Mesenchymal stem cell (in vitro differentiated cells and primary cell): Measurements from ENCODE around the gene KISS1.

Experiments
- DNase-seq: peaks from one replicate; pipeline ENCODE4 v3.0.0-alpha.2; 2013
- H2AFZ ChIP-seq: one replicate; pipeline ENCODE4 v1.6.1; 2013; ENCODE audit warnings: low read depth, mild to moderate bottlenecking, control low read depth, inconsistent platforms, low read length, moderate library complexity
- H2AK5ac ChIP-seq: 2 replicates; pipeline ENCODE4 v1.6.1; 2013; ENCODE audit warnings: low read length, moderate library complexity, mild to moderate bottlenecking, inconsistent platforms; ENCODE audit not compliant: severe bottlenecking
- H2BK120ac ChIP-seq: one replicate; pipeline ENCODE4 v1.6.1; 2013; ENCODE audit warnings: low read depth, mild to moderate bottlenecking, inconsistent platforms, low read length, moderate library complexity
- H2BK12ac ChIP-seq, 2 experiments: one replicate each; pipeline ENCODE4 v1.6.1; 2013; ENCODE audit warnings: inconsistent platforms in 2 of 2, low read length in 2 of 2, mild to moderate bottlenecking in 2 of 2, moderate library complexity in 2 of 2, control low read depth in 1 of 2
- H2BK15ac ChIP-seq: one replicate; pipeline ENCODE4 v1.6.1; 2013; ENCODE audit warnings: mild to moderate bottlenecking, low read depth, inconsistent platforms; ENCODE audit not compliant: poor library complexity, severe bottlenecking
- H2BK5ac ChIP-seq: 2 replicates; pipeline ENCODE4 v1.6.1; 2013; ENCODE audit warnings: low read depth, mild to moderate bottlenecking, low read length, control low read depth, inconsistent platforms; ENCODE audit not compliant: poor library complexity, severe bottlenecking
- H3K14ac ChIP-seq, 2 experiments: one replicate each; pipeline ENCODE4 v1.6.1; 2013; ENCODE audit warnings: inconsistent platforms in 2 of 2, low read length in 2 of 2, control low read depth in 1 of 2, mild to moderate bottlenecking in 1 of 2, moderate library complexity in 1 of 2
- H3K18ac ChIP-seq, 2 experiments: one replicate each; pipeline ENCODE4 v1.6.1; 2013; ENCODE audit warnings: inconsistent platforms in 2 of 2, low read length in 2 of 2, control low read depth in 1 of 2, low read depth in 1 of 2, mild to moderate bottlenecking in 1 of 2
- H3K23ac ChIP-seq, 2 experiments: one replicate each; pipeline ENCODE4 v1.6.1; 2013; ENCODE audit warnings: inconsistent platforms in 2 of 2, low read length in 2 of 2, mild to moderate bottlenecking in 2 of 2, moderate library complexity in 2 of 2, control low read depth in 1 of 2
- H3K27ac ChIP-seq: 2 replicates; pipeline ENCODE4 v1.5.1; 2013; ENCODE audit warnings: mild to moderate bottlenecking, moderate library complexity, low read length, control low read depth, inconsistent platforms; ENCODE audit not compliant: poor library complexity, severe bottlenecking
- H3K27me3 ChIP-seq, 2 experiments: 2 replicates each; pipeline versions ENCODE4 v1.6.1 to v1.7.0; 2013; ENCODE audit warnings: low read length in 2 of 2, mild to moderate bottlenecking in 2 of 2, moderate library complexity in 2 of 2, control low read depth in 1 of 2, inconsistent platforms in 1 of 2; ENCODE audit not compliant: control insufficient read depth in 1 of 2, insufficient read depth in 1 of 2
- H3K36me3 ChIP-seq, 2 experiments: 2 replicates each; pipeline versions ENCODE4 v1.6.1 to v1.7.0; 2013; ENCODE audit warnings: low read length in 2 of 2, control low read depth in 1 of 2, inconsistent platforms in 1 of 2, low read depth in 1 of 2, mild to moderate bottlenecking in 1 of 2; ENCODE audit not compliant: insufficient read depth in 2 of 2, control insufficient read depth in 1 of 2
- H3K4ac ChIP-seq, 2 experiments: one replicate each; pipeline ENCODE4 v1.6.1; 2013; ENCODE audit warnings: inconsistent platforms in 2 of 2, low read length in 2 of 2, mild to moderate bottlenecking in 2 of 2, moderate library complexity in 2 of 2, control low read depth in 1 of 2, low read depth in 1 of 2
- H3K4me1 ChIP-seq: 2 replicates; pipeline ENCODE4 v1.6.1; 2013; ENCODE audit warnings: low read depth, low read length, control low read depth; ENCODE audit not compliant: control insufficient read depth, insufficient read depth
- H3K4me2 ChIP-seq: 2 replicates; pipeline ENCODE4 v1.6.1; 2013; ENCODE audit warnings: low read length, mild to moderate bottlenecking, inconsistent platforms; ENCODE audit not compliant: poor library complexity, severe bottlenecking
- H3K4me3 ChIP-seq, 2 experiments: 2 replicates each; pipeline versions ENCODE4 v1.5.1 to v1.7.0; 2013; ENCODE audit warnings: low read length in 2 of 2, mild to moderate bottlenecking in 2 of 2, control low read depth in 1 of 2, low read depth in 1 of 2; ENCODE audit not compliant: insufficient read depth in 1 of 2
- H3K79me1 ChIP-seq: replicated peaks from 2 replicates; pipeline ENCODE4 v1.6.1; 2013; ENCODE audit warnings: mild to moderate bottlenecking, control low read depth, low read length, inconsistent platforms; ENCODE audit not compliant: poor library complexity, severe bottlenecking
- H3K9ac ChIP-seq: 2 replicates; pipeline ENCODE4 v1.7.0; 2013; ENCODE audit warnings: mild to moderate bottlenecking, low read length, moderate library complexity
- H3K9me3 ChIP-seq: 2 replicates; pipeline ENCODE4 v1.7.0; 2013; ENCODE audit warnings: mild to moderate bottlenecking, low read length; ENCODE audit not compliant: control insufficient read depth
- H4K8ac ChIP-seq: one replicate; pipeline ENCODE4 v1.6.1; 2013; ENCODE audit warnings: inconsistent platforms, mild to moderate bottlenecking, low read length, moderate library complexity
- H4K91ac ChIP-seq: one replicate; pipeline ENCODE4 v1.6.1; 2013; ENCODE audit warnings: mild to moderate bottlenecking, low read length, inconsistent platforms
- WGBS: methylation state at CpG from one replicate; pipeline ENCODE4 v1.1.7; 2013; ENCODE audit warnings: mixed read lengths; 5-methylcytosine and 5-hydroxymethylcytosine counted together

Gene KISS1

DNA sequence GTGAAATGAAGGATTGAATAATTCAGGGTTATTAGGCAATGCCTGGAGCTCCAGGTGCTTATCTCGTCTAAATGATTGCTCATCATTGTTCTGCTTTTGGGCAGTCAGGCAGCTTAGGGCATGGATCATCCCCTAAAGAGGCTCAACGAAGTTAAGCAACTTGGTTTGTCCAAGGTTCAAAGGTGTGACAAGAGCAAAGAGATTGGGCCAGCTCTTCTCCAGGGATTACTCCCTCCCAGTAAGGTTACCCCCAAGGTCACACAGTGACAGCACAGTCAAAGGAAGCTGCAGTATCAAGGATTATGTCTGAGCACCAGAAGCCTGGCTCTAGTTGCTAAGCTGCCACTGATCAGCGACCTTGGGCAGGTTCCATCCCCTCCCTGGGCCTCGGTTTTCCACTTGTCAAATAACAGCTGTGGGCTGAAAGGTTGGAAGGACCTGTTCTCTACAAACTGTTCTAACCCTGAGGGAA is 51.2 kb downstream of the KISS1 start:
- 81% methylated on average over 4 of the region's 4 CpGs for WGBS
- H3K14ac ChIP-seq: no peak overlapping the region

GRCh38 chr1:204143276-204144041 is 52.8 kb downstream of the KISS1 start:
- H3K18ac ChIP-seq: no peak overlapping the region
- H2AFZ ChIP-seq: no peak overlapping the region
- no peak overlapping the region for H2BK12ac ChIP-seq
- 81% methylated on average over 13 of the region's 14 CpGs for WGBS
- no peak overlapping the region for H2BK15ac ChIP-seq
- no peaks in the 10 kb centered on the region for H3K4me1 ChIP-seq
- no peak overlapping the region for H4K8ac ChIP-seq
- no peak overlapping the region for H3K27ac ChIP-seq
- H4K91ac ChIP-seq: no peak overlapping the region
- no peak for DNase-seq
- H2BK120ac ChIP-seq: no peak overlapping the region
- no peak overlapping the region for H3K9ac ChIP-seq
- no peak overlapping the region for H3K4me2 ChIP-seq
- peaks cover 3 to 31% of the 10 kb centered on the region in 2 experiments for H3K27me3 ChIP-seq
- no peak overlapping the region for H3K23ac ChIP-seq
- H3K4me3 ChIP-seq: no peak overlapping the region
- no peaks in the 10 kb centered on the region for H3K9me3 ChIP-seq
- H3K36me3 ChIP-seq: peaks cover 0 to 7% of the 10 kb centered on the region in 2 experiments
- no peak overlapping the region for H3K4ac ChIP-seq
- H2AK5ac ChIP-seq: no peak overlapping the region
- H2BK5ac ChIP-seq: no peak overlapping the region
- no peaks in the 10 kb centered on the region for H3K79me1 ChIP-seq
- H3K14ac ChIP-seq: no peak overlapping the region

More for the DNA sequence above, 51.2 kb downstream of the KISS1 start:
- Histone ChIP-seq H2BK12ac (no peak overlapping the region), H3K27me3 (peaks cover 3 to 31% of the 10 kb centered on the region in 2 experiments), H3K4ac (no peak overlapping the region), H2BK15ac (no peak overlapping the region), H2AK5ac (no peak overlapping the region), H3K4me1 (no peaks in the 10 kb centered on the region), H2AFZ (no peak overlapping the region), H3K23ac (no peak overlapping the region), H3K4me3 (no peak overlapping the region), H3K4me2 (no peak overlapping the region), H3K9ac (no peak overlapping the region), H2BK5ac (no peak overlapping the region), H4K8ac (no peak overlapping the region), H3K18ac (no peak overlapping the region), H2BK120ac (no peak overlapping the region), H3K27ac (no peak overlapping the region), H3K9me3 (no peaks in the 10 kb centered on the region), H3K36me3 (peaks cover 0 to 4% of the 10 kb centered on the region in 2 experiments), H4K91ac (no peak overlapping the region), H3K79me1 (no peaks in the 10 kb centered on the region)
- DNase-seq: no peak

- H3K4me2 ChIP-seq: no peak overlapping the region
- DNase-seq: no peak
- H2BK120ac ChIP-seq: no peak overlapping the region
- H3K4me1 ChIP-seq: no peaks in the 10 kb centered on the region
- no peak overlapping the region for H3K14ac ChIP-seq
- no peaks in the 10 kb centered on the region for H3K9me3 ChIP-seq
- H3K4ac ChIP-seq: no peak overlapping the region
- no peak overlapping the region for H2AFZ ChIP-seq
- H4K91ac ChIP-seq: no peak overlapping the region
- 88% methylated on average over 5 of the region's 5 CpGs for WGBS
- H3K79me1 ChIP-seq: no peaks in the 10 kb centered on the region
- H3K4me3 ChIP-seq: no peak overlapping the region
- H2BK12ac ChIP-seq: no peak overlapping the region
- no peak overlapping the region for H2BK5ac ChIP-seq
- no peak overlapping the region for H4K8ac ChIP-seq
- H3K23ac ChIP-seq: no peak overlapping the region
- H3K27ac ChIP-seq: no peak overlapping the region
- H2BK15ac ChIP-seq: no peak overlapping the region
- H3K9ac ChIP-seq: no peak overlapping the region
- H3K36me3 ChIP-seq: peaks cover 0 to 11% of the 10 kb centered on the region in 2 experiments
- H2AK5ac ChIP-seq: no peak overlapping the region
- H3K27me3 ChIP-seq: peaks cover 3 to 32% of the 10 kb centered on the region in 2 experiments
- H3K18ac ChIP-seq: no peak overlapping the region
Observed at GRCh38 chr1:204142032-204142974, 54.0 kb downstream of the KISS1 start.

- H3K18ac ChIP-seq: no peak overlapping the region
- H2AK5ac ChIP-seq: no peak overlapping the region
- no peak overlapping the region for H2BK120ac ChIP-seq
- H2BK15ac ChIP-seq: no peak overlapping the region
- H3K4ac ChIP-seq: no peak overlapping the region
- no peak overlapping the region for H2BK12ac ChIP-seq
- H4K91ac ChIP-seq: no peak overlapping the region
- peaks cover 3 to 29% of the 10 kb centered on the region in 2 experiments for H3K27me3 ChIP-seq
- no peak overlapping the region for H3K4me2 ChIP-seq
- no peak overlapping the region for H3K27ac ChIP-seq
- H2AFZ ChIP-seq: no peak overlapping the region
- H3K14ac ChIP-seq: no peak overlapping the region
- DNase-seq: no peak
- H2BK5ac ChIP-seq: no peak overlapping the region
- H3K23ac ChIP-seq: no peak overlapping the region
- H3K4me3 ChIP-seq: no peak overlapping the region
- H3K9me3 ChIP-seq: no peaks in the 10 kb centered on the region
- 95% methylated on average over 3 of the region's 3 CpGs for WGBS
- H3K4me1 ChIP-seq: no peaks in the 10 kb centered on the region
- H3K9ac ChIP-seq: no peak overlapping the region
- H3K36me3 ChIP-seq: peaks cover 0 to 13% of the 10 kb centered on the region in 2 experiments
- no peak overlapping the region for H4K8ac ChIP-seq
- H3K79me1 ChIP-seq: no peaks in the 10 kb centered on the region
Observed at GRCh38 chr1:204141131-204141530, 55.2 kb downstream of the KISS1 start.
